Hepatocyte (in vitro differentiated cells): ENCODE measurements around the gene EGR4.

ENCODE experiments used
- CTCF ChIP-seq: fragments of 200-600 bp; sonication (generic); IDR thresholded peaks from 2 replicates; pipeline ENCODE4 v1.5.1; 2016; ENCODE audit warnings: antibody characterized with exemption, mild to moderate bottlenecking; ENCODE audit not compliant: poor library complexity
- EZH2 ChIP-seq: fragments of 200-600 bp; sonication (generic); IDR thresholded peaks from 2 replicates; pipeline ENCODE4 v1.6.1; 2016; ENCODE audit warnings: antibody characterized with exemption, mild to moderate bottlenecking, borderline replicate concordance

DNA sequence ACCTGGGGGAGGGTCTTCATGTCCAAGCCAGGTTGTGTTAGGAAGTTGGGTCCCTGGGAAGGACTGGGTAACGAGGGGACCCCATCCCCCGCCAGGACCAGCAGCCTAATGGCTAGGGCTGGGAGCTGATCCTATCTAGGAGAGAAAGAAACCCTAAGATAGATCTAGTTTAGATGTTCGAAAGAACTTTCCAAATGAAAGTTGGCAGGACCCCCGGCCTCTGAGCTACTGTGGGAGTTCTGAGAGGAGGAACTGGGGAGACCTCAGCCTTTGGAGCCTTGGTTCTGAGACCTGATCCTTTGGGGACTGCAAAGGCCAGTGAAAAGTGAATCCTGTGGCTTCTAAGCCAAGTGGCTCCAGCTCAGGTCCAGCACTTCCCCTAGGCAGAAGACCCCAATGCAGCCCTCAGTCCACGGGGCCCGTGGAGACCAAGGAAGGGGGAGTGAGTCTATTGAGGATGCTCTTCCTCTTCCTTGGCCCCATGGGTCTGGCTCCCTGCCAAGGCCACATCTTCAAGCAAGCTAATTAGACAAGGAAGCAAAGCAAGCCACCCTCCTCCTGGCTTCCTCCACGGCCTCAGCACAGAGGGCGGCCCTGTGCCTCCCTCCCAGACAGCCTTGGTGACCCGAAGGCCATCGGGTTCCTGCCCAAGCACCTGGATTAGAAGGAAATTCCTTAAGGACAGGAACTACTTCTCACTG is 35.8 kb downstream of the EGR4 start:
- no peak for TF ChIP-seq CTCF
- no peak for TF ChIP-seq EZH2
